NOMO-1 treated with dmso at 0.1 percent for 144 hours (cell line): ENCODE results near the gene BBLN.
"Not testable (repeated sequence)": the region's sequence is repeated elsewhere in the genome, so short reads cannot be mapped to it uniquely, and the experiment has no call there.

ENCODE experiments used
- DNase-seq: peaks from one replicate; lab custom pipeline; 2025; ENCODE audit not compliant: unreplicated experiment; lab: John Stamatoyannopoulos, UW

Gene BBLN

DNA sequence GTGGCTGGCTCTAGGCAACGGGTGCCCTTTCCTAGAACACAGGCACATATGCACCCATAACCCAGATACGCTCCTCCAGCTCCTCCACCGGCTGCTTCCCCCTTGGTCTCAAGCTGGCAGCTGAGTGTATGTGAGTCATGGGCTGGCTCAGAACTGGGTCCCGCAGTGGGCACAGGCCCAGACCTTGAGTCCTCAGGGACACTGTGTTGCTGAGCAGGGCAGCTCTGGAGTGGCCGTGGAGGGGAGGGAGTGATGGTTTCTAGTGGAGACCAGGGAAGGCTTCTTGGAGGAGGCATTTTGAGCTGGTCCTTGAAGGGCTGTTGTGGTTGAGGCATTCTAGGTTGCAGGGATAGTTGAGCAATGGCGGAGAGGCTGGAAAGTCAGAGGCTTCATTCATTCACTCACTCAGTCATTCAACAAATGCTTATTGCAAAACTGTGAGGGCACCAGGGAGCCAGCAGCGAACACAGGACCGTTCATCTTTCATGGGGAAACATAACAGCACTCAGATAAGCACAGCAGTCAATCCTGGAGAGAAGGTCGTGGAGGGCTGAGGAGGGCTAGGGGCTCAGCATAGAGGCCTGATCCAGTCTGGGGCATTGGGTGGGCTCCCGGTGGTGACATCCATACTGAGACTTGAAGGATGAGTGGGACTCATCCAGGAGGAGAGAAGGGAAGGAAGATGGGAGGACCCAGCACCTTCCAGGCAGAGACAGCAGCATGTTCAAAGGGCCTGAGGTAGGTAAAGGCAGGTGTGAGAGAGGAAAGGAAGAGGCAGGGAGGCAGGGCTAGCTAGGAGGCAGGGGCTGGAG, 2.4 kb downstream of the BBLN start:
- no peak for DNase-seq

DNA sequence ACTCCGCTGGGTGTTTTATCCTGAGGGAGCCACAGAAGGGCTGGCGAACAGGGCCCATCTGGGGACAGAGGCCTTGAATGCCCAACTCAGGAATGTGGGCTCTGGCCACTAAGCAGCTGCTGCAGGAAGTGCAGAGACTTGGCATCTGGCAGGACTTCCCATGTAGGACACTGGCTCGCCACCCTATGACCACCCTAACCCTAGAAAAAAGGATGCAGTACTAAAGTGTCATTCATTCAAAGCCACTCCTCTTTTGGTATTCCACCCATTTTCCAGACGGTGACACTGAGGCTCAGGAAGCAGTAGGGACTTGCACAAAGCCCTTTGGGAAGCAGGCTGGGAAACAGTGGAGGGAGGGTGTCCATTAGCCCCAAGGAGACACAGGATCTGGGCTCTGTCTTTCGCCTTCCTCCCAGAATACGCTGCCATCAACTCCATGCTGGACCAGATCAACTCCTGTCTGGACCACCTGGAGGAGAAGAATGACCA, 3.0 kb downstream of the BBLN start:
- no peak for DNase-seq

DNA sequence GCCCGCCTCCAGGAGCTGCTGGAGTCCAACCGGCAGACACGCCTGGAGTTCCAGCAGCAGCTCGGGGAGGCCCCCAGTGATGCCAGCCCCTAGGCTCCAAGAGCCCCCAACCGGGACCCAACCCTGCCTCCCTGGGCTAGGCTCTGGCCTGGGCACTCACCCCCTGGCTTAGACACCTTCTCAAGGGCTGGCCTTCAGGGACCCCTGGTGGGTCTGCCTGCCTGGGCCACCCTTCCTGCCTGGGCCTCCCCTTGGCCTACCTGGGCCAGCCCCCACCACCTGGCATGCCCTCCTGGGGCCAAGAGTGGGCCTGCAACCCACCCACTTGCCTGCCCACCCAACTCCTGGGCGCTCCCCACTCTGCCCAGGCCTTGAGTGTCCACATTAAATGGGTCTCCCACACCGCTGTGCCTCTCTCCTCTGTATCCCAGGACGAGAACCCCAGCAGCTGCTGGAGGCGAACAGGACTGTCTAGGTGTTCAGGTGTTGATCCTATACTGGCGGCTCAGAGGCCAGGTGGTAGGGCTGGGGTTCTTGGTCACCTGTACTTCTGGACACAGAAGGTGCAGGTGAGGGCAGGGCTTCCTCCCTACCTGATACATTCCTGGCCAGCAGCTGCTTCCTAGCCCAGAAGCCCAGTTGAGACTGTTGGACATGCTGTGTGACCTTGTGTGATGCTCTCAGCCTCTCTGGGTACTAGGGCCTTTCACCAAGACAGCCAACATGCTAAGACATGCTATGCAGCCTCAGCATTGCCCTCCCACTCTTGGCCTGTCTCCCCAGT, 3.6 kb downstream of the BBLN start:
- no peak for DNase-seq

DNA sequence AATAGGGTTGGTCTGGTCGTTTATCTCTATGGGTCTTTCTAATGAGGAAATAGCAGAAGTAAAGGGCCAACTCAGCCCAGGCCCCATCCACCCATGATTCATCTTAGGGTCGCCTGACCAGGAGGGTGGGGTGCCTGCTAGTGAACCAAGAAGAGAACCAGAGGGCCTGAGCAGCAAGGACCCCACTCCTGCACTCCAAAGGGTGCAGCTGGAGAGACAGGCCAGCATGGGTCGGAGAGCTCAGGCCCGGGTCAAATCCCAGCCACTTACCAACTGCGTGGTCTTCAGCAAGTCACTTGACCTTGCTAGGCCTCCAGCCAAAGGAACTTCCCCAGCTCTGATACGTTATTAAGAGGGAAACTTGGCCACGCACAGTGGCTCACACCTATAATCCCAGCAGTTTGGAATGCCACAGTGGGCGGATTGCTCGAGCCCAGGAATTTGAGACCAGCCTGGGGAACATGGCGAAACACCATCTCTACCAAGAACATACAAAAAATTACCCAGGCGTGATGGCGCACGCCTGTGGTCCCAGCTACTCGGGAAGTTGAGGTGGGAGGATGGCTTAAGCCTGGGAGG, 4.3 kb downstream of the BBLN start:
- no peak for DNase-seq

DNA sequence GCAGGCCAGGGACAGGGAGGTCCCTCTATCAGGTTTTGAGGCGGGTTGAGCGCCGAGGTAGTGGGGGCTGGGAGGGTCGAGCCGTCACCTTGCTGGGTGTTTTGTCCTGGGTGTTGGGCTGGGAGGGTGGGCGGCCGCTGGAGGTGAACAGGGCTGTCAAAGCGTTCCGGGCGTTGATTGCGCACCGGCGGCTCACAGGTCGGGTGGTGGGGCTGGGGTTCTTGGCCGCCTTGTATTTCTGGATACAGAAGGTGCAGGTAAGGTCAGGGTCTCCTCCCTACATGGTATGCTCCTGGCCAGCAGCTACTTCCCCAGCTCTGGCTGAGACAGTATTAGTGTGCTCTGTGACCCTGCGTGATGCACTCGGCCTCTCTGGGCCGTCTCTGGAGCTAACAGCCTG, 6.1 kb downstream of the BBLN start:
- no peak for DNase-seq

DNA sequence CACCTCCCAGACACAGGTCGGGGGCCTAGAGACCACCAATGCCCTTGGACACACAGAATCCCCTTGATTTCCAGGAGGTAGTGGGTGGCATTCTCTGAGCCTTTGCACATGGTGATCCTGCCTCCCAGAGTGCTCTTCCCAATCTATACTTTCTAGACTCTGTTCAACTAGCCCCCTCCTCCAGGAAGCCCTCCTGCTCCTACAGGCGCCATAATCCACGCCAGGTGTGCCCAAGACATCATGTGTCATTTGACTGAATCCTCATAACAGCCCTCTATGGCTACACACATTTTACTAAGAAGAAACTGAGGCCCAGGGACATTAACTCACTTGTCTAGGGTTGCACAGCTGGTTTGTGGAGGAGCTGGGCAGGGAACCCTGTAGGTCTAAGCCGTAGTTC, 7.1 kb downstream of the BBLN start:
- no peak for DNase-seq

DNA sequence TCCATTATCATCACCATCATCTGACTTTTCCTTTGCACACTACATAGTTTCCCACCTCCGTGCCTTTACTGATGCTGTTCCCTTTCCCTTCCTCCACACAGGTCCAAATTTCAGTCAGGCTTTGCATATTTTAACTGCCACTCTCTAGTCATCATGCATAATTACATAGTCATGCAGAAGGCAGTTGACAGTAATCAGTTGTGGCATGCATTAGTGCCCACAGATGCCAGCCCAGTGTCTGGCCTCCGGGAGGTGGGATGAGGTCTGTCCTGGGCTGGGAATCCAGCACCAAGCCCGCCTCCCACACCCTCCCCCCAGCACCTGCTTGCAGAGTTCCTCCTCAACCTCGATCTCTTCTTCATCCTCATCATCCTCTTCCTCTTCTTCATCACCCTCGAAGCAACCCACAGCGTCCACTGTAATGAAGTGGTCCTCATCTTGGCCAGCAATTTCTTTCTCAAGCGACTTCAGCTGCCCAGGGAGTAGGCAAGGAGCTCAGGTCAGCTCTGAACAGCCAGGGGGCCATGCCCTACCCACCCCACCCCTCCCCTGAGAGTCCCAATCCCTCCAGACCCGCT, 8.8 kb downstream of the BBLN start:
- DNase-seq: no peak

DNA sequence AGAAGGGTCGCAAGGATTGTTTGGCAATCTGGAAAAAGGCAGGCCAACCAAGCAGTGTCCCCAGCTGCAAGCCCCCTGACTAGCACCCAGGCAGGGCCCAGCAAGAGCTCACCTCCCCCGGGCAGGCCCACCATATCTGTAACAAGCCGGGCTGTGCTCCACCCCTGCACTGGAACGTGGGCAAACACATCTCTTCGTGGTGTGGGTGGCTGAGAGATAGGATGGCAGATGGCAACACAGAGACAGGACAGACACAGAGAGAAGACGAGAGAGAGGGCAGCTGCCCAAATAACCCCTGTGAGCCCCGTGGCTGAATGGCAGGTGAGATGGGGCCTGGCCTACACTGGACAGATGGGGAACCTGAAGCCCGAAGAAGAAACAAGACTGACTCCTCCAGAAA, 9.4 kb downstream of the BBLN start:
- DNase-seq: no peak

DNA sequence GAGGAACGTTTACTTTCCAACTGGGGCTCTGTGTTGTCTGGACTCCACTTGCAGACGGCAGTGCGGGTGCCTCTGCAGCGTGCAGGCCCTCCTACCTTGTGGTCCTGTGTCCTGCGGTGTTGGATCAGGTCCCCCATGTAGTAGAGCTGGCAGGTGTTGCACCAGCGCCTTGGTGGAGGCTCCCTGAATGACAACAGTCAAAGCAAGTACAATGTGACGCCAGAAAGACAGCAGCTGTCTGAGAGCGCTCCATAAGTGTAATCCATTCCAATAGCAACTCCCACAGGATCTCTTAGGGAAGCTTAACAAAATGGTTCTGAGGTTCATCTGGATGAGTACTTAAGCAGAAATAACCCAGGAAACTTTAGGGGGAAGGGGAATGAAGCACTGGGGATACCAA, 9.9 kb downstream of the BBLN start:
- no peak for DNase-seq

DNA sequence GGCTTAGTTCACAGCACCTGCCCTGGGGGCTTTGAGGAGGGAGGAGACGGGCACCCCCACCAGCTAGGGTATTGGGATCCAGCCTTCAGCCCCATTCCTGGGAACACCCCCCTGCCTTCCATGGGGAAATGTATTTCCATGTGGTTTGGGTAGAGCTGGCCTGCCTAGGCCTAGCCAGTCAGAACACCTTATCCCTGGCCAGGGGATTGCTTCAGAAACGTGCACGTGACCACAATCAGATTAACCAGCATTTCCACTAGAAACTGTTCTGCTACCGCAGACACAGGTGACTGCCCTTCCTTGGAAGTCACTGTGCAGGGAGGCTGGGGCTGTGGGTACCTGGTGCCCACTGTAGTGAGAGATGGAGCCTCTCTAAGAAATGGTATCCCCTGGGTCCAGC, 14.0 kb downstream of the BBLN start:
- no peak for DNase-seq

DNA sequence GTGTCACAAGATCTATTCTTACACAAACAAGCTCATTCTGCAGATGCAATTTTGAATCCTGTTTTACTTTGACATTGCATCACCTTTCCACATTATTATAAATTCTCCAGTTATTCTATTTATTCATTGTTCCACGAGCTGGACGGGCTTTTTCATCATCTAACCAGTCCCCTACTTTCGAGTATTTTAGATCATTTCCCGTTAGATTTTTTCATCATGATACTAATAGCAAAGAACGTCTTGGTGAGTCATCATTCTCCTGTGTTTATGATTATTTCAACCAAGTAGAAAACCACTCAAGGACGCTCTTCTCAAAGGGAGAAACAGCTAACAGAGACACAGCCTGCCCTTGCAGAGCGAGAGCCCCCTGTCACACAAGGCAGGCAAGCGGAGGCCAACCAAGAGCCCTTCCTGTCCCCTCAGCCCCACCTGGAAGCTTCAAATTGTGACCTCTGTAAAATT, 15.1 kb downstream of the BBLN start:
- no peak for DNase-seq

DNA sequence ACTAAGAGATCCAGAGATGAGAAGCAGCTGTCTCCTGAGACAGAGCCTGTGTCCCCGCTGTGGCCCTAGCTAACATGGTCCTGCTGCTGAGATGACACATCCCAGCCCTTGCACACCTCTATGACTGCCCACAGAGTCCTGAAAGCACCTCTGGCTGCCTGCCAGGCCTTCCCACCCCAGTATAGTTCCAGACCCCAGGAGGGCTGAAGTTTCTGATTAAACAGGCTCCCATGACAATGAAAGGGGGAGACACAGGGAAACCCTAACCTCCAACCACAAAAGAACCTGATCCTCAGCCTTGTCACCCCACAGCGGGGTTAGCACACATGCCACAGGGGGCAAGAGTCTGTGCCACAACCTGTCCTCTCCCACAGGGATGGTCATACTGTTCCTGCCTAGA, 15.7 kb downstream of the BBLN start:
- no peak for DNase-seq

DNA sequence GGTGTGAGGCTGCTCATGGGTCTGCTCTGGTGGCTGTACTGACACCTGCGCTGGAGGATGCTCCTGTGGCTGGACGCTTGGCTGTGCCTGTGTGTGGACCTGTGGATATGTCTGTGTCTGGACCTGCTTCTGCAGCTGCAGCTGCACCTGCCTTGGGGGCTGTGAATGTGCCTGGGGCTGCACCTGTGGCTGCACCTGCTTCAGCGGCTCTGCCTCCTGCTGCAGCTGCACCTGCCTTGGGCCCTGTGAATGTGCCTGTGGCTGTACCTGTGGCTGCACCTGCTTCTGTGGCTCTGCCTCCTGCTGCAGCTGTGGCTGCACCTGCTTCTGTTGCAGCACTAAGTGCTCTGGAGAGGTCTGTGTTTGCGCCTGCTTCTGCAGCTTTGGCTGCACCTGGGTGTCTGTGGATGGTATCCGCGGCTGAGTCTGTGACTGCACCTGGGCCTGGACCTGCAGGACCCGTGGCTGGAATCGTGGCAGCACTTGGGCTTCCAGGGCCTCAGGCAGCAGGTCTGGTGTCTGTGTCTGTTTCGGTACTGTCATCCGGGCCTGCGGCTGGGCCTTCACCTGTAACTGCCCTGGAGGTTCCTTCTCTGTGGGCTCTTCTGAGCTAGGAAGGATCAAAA, 18.9 kb downstream of the BBLN start:
- DNase-seq: no peak

DNA sequence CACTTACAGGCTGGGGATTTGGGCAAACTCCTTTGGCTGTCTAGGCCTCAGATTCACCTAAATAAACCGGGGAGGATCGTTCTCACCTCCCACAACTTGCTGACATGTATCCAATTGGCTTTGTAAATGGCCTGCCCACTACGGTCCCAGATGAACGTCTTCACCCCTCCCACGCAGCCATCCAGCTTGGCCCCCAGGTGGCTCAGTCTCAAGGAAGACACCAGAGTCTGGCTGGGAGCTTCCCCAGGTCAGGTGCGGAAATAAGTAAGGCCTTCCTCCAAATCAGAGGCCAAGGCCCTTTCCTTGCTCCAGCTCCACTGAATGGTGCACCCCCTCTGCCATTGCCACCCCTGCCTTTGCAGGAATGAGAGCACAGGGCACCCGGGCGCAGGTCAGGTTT, 19.9 kb downstream of the BBLN start:
- DNase-seq: no peak

DNA sequence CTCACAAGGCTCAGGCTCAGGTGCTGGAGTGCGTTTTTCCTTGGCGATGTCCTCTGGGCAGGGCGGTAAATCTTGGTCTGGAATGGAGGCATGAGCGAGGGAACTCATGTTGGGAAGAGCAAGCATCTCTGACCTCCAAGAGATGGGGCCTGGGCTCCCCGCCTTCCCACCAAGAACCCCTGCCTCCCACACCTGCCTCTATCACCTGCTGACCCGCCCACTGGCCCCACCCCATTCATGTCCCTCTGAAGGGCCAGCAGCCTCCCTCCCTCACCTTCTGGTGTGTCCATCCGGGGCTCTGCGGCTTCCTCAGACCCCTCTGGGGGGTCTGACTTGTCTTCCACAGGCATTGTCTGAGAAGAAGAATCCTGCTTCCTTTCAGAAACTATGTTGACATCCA, 20.4 kb downstream of the BBLN start:
- no peak for DNase-seq

DNA sequence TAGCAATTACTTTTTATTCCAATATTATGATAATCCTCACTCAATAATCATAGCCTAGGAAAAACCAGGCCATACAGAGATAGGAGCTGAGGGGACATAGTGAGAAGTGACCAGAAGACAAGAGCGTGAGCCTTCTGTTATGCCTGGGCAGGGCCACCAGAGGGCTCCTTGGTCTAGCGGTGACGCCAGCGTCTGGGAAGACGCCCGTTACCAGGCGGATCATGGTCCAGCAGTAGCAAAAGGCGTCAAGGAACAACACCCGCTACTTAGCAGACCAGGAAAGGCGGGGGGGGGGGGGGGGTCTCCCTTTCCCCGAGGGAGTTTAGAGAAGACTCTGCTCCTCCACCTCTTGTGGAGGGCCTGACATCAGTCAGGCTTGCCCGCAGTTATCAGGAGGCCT, 21.4 kb downstream of the BBLN start:
- not testable (repeated sequence) for DNase-seq

DNA sequence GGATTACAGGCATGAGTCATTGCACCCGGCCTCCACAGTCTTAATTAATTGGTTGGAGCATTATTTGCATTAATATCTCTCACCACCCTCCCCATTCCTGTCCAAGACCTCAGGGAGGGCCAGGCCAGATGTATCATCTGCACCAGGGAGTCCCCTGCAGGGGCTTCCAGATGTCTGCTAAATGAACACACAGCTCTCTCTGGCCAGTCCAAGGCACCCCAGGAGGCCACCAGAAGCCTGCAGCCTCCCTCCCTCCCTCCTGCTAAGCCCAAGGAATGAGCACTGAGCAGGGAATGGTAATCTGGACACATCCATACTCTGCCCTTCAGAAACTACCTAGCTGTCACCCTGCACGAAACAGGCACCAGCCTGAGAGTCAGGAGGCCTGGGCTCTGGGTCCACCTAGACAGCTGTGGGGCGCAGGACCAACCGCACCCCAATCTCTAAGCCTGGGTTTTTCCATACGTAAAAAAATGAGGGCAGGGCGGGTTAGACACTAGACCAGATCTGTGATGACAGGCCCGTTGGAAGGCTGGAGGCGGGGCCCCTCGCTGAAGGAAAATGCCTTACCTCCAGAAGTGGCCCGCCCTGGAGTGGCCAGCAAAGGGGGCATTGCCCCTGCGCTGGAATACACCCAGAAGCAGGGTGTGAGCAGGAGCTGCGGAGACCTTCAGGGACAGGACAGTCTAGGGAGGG, 23.0 kb downstream of the BBLN start:
- no peak for DNase-seq

DNA sequence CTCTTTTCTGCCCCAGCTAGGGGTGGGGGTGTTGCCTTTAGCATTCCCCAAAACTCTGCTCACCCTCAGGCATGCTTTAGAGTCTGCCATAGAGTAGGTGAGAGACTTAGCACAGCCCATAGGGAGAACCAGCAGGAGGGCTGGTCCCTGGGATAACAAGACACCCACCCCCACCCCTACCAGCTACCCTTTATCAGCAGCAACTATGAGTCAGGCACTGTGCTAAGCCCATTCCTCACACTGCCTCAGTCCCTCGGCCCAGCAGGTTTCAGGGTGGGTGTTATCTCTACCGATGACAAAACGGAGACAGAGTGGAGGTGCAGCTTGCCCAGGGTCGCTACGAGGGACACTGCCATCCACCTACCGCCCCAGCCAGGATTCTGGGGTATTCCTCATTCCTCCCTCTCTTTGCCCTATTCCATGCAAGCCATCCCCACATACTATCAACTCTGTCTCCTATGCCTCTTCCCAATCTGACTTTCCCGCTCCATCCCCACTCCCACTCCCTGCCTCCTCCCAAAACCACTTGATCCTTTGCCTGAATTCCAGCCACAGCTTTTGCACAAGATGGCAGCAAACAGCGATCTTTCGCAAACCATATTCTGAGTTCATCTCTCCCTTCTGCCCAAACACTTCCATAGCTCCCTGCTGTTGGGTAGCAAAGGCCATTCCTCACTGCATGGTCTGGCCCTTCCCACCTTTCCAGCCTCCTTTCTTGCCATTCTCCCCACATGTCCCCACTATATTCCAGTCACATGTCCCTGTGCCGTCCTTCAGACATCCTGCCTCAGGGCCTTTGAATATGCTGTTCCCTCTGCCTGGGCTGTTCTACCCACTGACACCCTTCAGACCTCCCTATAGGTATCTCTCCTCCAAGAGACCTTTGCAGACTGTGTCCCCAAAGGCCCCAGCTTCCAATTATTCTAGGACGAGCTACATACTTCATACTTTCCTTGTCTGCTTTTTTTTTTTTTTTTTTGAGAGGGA, 26.2 kb downstream of the BBLN start:
- DNase-seq: no peak

DNA sequence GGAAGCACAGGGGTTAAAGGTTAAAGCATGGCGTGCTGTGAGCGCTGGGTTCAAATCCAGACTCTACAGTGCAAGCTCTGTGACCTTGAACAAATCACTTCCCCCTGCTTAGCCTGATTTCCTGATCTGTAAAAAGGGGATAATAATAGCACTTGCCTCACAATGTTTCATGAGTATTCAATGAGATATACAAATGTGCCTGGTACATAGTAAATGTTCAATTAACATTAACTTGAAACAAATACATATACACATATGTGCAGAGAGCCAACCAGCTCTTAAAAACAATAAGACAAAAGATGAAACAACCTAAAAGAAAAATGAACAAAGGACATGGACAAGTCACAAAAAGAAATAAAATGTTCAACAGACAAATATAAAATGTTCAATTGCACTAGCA, 27.3 kb downstream of the BBLN start:
- DNase-seq: no peak
